DLD1 (cell line): Measurements from ENCODE around the gene CYP4F3.
"Not testable (repeated sequence)": the region's sequence is repeated elsewhere in the genome, so short reads cannot be mapped to it uniquely, and the experiment has no call there.

Experiments used
- in situ Hi-C: cut with HindIII; loops from 2 replicates; pipeline ENCODE4 v1.10.0; 2017; ENCODE audit warnings: low sequenced_read_pairs

CYP4F3 gene

GRCh38 chr19:15663247-15663646 lies 22.6 kb downstream of the CYP4F3 start:
- in situ Hi-C loops = no loop called here

GRCh38 chr19:15666186-15666585 lies 25.5 kb downstream of the CYP4F3 start:
- in situ Hi-C loops = no loop called here

DNA sequence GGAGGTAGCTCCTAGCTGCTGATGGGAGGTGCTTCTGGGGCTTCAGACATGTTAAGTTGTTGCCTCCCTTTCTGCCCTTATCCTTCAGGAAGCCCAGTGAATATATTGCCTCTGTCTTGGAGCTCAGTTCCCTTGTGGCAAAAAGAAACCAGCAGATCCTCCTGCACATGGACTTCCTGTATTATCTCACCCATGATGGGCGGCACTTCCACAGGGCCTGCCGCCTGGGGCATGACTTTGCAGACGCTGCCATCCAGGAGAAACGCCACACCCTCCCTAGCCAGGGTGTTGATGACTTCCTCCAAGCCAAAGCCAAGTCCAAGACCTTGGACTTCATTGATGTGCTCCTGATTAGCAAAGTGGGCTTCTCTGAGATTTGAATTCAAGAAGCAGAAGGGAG lies 26.2 kb downstream of the CYP4F3 start:
- in situ Hi-C loops = no loop called here

- in situ Hi-C loops = no loop called here
Measured at GRCh38 chr19:15669440-15669839, 28.7 kb downstream of the CYP4F3 start.

GRCh38 chr19:15669891-15670290 lies 29.2 kb downstream of the CYP4F3 start:
- in situ Hi-C loops = no loop called here

DNA sequence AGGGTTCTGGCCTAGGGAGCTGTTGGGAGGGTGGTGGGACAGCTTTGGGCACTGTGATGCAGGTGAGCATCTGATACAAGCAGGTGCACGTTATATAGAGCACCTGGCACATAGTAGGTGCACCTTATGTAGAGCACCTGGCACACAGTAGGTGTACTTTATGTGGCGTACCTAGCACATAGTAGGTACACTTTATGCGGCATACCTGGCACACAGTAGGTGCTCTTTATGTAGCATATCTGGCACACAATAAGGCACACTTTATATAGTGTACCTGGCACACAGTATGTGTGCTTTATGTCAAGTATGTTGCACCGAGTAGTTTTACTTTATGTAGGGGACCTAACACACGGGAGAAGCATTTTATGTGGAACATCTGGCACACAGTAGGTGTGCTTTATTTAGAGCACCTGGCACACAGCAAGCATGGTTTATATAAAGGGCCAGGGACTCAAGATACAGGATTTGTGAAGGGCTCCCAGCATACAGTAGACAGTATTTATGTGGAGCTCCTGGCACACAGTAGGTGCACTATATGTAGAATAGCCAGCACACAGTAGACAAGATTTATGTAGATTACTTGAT lies 30.6 kb downstream of the CYP4F3 start:
- in situ Hi-C loops = no loop called here

DNA sequence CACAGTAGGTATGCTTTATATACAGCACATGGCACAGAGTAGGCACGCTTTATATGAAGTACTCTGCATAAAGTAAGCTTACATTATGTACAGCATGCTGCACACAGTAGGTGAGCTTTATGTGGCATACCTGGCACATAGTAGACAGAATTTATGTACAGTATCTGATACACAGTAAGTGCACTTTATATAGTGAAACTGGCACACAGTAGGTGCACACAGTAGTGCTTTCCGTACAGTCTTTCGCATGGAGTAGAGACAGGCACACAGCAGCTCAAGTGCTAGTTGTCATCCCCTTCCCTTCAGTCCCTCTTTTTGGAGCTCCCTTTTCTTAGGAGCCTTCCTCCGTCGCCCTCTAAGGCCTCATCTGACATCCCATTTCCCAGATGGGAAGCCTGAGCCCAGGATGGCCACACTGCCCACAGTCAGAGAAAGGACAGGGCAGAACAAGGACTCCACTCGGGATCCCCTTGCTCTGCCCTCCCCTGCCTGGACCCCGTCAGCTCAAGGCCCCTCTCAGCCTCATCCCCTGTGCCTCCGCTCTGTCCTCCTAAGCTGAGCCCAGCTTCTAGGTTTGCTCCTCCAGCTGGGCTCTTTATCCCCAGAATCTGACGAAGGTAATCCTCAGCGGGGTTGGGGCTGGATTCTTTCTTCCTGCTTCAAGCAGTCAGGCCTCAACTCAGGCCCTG lies 31.3 kb downstream of the CYP4F3 start:
- in situ Hi-C loops = no loop called here

- in situ Hi-C loops = no loop called here
Measured at GRCh38 chr19:15672580-15673175, 32.0 kb downstream of the CYP4F3 start, which contains the start of gene CYP4F12. Gene CYP4F12 (plus strand): TSS chr19:15673087. CDS start chr19:15673530, 443 bp downstream.

GRCh38 chr19:15673176-15673654 lies 32.5 kb downstream of the CYP4F3 start:
- in situ Hi-C loops = no loop called here

- in situ Hi-C loops = no loop called here
Measured at GRCh38 chr19:15675560-15675959, 34.9 kb downstream of the CYP4F3 start.

DNA sequence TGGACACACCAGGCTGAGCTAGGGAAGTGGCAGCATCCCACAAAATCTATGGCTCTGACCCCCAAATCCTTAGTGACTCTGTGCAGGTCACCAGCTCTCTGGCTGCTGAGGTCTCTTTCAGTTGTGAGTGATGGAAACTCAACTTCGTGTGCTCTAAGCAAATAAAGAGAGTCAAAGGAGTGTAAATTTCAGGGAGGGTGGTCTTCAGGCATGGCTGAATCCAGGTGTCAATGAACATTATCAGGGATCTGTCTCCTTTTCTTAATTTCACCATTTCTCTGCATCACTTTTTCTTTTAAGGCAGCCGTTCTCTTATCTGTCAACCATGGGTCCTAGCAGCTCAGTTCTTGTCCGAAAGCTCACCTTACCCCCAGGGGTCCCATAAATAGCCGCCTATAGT lies 38.4 kb downstream of the CYP4F3 start:
- in situ Hi-C loops = no loop called here

DNA sequence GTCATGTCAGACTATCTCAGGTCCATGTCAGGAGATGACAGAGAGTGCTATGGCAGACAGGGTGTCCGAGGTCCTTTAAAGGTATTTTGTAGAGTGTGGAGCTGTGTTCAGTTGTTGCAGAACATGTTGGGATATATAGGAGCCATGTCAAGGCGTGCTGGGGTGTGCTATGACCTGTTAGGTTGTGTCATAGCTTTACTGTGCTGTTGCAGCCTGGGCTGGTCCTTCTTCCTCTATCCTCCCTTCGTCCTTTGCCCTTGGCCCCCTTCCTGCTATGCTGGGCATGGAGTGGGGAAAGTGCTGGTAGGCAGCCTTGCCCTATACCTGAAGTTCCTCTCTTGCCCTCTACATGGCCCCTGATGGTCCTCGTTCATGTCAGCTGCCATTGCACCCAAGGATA lies 39.2 kb downstream of the CYP4F3 start:
- in situ Hi-C loops = not testable (repeated sequence)

DNA sequence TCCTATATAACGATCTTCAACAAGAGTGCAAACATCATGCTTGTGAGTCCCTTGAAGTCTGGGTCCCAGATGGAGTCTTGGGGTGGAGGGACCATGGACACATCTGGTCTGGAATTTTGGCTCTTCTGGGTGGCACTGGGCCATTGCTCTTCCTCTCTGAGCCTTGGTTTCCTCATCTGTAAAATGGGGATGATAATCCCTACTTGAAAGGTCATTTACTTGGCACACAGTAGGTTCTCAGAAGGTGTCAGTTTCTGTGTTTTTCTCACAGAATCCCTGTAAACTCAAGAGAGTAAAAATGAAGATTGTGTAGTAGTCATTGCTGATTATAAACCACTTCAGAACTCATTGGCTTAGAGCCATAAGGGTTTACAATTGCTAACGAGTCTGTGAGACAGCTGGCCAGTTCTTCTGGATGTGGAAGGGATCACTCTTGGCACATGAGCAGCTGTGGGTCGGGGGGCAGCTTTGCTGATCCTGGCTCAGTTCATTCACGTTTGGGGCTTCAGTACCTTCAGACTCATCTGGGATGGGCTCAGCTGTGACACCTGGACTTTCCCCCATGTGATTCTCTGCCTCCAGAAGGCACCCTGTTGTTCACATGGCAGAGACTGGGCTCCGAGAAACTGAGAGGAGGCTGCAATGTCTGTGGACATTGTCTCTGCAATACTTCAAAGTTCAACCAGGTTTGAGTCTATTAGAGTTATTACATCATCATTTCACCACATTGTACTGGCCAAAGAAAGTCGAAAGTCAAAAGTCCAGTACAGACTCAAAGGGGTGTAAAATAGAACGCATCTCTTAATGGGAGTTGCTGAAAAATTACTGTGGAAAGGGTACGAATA lies 40.0 kb downstream of the CYP4F3 start:
- in situ Hi-C loops = no loop called here

DNA sequence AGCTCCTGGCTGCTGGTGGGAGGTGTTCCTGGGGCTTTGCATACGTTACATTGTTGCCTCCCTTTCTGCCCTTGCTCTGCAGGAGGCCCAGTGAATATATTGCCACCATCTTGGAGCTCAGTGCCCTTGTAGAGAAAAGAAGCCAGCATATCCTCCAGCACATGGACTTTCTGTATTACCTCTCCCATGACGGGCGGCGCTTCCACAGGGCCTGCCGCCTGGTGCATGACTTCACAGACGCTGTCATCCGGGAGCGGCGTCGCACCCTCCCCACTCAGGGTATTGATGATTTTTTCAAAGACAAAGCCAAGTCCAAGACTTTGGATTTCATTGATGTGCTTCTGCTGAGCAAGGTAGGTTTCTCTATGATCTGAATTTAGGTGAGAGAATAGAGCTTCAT lies 42.7 kb downstream of the CYP4F3 start:
- in situ Hi-C loops = no loop called here

DNA sequence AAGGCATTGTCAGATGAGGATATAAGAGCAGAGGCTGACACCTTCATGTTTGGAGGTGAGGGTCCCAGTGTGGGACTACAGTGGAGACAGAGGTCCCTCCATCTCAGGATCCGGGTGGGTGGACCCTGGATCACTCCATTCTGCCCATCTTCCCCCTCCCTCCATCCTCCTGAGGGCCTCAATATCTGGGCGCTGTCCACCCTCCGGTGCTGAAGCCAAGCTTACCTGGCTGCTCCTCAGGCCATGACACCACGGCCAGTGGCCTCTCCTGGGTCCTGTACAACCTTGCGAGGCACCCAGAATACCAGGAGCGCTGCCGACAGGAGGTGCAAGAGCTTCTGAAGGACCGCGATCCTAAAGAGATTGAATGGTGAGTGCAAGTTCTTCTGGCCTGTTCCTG lies 44.1 kb downstream of the CYP4F3 start:
- in situ Hi-C loops = loop anchor here (5.0 kb wide), 1 partner anchor 43 kb away; the partner anchor contains the start of gene CYP4F3

DNA sequence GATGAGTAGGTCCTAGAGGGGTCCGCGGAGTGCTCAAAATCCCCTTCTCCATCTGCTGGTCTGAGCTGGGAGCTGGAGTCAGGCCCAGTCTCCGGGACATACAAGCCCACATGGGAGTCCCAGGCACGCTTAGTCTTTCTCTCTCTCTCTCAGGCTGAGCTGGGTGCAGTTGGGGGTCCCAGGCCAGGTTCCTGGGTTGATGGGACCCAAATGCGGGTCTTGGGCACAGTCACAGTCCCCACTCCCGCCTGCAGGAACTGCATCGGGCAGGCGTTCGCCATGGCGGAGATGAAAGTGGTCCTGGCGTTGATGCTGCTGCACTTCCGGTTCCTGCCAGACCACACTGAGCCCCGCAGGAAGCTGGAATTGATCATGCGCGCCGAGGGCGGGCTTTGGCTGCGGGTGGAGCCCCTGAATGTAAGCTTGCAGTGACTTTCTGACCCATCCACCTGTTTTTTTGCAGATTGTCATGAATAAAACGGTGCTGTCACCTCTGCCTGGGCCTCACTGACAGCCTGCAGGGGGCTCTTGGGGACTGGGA lies 56.0 kb downstream of the CYP4F3 start:
- in situ Hi-C loops = no loop called here

DNA sequence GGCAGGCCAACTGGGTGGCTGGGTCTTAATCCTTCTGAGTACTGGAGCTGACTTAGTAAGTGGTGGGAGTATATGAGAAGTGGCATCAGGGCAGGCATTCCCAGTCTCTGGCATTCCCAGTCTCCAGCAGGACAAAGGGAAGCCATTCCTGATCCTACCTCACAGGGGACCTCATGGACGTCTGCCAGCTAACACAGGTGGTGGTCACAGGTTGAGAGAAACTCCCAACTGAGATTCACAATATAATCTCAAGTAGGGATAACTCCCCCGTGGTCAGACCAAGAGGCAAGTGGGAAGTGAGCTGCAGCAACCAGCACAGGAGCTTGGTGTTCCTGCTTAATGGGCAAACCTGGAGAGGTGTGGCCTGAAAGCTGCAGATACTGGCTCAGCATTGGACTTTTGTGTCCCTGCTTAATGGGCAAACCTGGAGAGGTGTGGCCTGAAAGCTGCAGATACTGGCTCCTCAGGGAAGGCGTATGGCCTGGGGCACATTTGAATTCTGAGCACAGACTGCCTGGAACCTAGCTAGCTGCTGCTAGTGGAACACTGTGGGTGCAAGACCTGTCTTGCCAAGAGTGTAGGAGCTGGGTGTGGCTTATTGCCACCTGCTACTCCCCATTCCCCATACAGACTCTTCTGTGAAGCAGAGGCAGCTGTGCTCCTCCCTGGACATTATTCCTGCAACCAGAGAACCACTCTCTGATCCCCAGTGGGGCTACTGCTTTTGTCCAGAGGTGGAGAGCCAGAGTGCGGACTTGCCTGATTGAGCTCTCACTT lies 61.2 kb downstream of the CYP4F3 start:
- in situ Hi-C loops = no loop called here

GRCh38 chr19:15702534-15702930 lies 61.8 kb downstream of the CYP4F3 start:
- in situ Hi-C loops = no loop called here
